Liver (tissue), 3 donors: ENCODE measurements around the gene CCDC83.

Experiments used
- TAF1 ChIP-seq: conservative IDR thresholded peaks from 2 replicates; pipeline ENCODE4 v1.6.1; 2016; ENCODE audit warnings: antibody characterized with exemption, mild to moderate bottlenecking
- TF ChIP-seq, protein P1 (sequence below): fragments of 150-350 bp; IDR thresholded peaks from 2 replicates; pipeline ENCODE4 v1.5.1; 2017; ENCODE audit warnings: improper control_type of control experiment, low read depth, low read length; ENCODE audit not compliant: missing input control
- donor health status: healthy.
- donor health status: healthy.

DNA sequence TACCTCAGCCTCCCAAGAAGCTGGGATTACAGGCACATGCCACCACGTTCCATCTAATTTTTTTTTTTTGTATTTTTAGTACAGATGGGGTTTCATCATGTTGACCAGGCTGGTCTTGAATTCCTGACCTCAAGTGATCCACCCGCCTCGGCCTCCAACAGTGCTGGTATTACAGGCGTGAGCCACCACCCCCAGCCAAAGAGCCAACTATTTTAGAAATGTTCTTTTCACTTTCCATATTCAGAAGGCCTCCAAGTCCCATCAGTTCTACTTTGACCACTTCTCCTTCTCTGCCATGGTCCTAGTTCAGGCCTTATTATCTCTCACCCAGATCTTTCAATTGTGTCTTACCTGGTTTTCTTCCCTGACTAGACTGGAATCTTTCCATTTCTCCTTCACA lies 48.2 kb downstream of the CCDC83 start:
- TF ChIP-seq, protein P1, sequence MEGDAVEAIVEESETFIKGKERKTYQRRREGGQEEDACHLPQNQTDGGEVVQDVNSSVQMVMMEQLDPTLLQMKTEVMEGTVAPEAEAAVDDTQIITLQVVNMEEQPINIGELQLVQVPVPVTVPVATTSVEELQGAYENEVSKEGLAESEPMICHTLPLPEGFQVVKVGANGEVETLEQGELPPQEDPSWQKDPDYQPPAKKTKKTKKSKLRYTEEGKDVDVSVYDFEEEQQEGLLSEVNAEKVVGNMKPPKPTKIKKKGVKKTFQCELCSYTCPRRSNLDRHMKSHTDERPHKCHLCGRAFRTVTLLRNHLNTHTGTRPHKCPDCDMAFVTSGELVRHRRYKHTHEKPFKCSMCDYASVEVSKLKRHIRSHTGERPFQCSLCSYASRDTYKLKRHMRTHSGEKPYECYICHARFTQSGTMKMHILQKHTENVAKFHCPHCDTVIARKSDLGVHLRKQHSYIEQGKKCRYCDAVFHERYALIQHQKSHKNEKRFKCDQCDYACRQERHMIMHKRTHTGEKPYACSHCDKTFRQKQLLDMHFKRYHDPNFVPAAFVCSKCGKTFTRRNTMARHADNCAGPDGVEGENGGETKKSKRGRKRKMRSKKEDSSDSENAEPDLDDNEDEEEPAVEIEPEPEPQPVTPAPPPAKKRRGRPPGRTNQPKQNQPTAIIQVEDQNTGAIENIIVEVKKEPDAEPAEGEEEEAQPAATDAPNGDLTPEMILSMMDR, result no peak
- TF ChIP-seq TAF1, result no peak
